PC-3 (cell line): Measurements from ENCODE around the gene PSMC1.

Source experiments
- EZH2 ChIP-seq: fragments of 300-600 bp; sonication (generic); IDR thresholded peaks from one replicate; pipeline ENCODE4 v1.6.1; 2017; ENCODE audit warnings: antibody characterized with exemption, mild to moderate bottlenecking, low read length; ENCODE audit not compliant: unreplicated experiment
- TF ChIP-seq, protein P1 (sequence below): fragments of 300-600 bp; sonication (generic); conservative IDR thresholded peaks from 2 replicates; pipeline ENCODE4 v1.5.1; 2017; ENCODE audit warnings: antibody characterized with exemption, low read depth, mild to moderate bottlenecking, low read length

DNA sequence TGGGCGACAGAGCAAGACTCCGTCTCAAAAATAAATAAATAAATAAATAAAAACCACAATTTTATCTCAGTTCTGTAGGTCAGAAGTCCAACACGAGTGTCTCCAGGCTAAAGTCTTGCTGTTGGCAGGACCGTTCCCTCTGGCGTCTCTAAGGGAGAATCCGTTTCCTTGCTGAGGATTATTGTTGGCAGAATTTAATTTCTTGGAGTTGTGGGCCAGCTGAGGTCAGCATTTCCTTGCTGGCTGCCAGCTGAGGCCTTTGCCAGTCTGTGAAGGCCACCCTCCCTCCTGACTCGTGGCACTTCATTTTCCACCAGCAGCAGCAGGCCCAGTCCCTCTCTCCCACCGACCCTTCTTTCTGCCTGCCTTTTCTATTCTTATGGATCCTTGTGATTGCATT is 17.2 kb downstream of the PSMC1 start:
- TF ChIP-seq, protein P1, sequence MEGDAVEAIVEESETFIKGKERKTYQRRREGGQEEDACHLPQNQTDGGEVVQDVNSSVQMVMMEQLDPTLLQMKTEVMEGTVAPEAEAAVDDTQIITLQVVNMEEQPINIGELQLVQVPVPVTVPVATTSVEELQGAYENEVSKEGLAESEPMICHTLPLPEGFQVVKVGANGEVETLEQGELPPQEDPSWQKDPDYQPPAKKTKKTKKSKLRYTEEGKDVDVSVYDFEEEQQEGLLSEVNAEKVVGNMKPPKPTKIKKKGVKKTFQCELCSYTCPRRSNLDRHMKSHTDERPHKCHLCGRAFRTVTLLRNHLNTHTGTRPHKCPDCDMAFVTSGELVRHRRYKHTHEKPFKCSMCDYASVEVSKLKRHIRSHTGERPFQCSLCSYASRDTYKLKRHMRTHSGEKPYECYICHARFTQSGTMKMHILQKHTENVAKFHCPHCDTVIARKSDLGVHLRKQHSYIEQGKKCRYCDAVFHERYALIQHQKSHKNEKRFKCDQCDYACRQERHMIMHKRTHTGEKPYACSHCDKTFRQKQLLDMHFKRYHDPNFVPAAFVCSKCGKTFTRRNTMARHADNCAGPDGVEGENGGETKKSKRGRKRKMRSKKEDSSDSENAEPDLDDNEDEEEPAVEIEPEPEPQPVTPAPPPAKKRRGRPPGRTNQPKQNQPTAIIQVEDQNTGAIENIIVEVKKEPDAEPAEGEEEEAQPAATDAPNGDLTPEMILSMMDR = no peak
- TF ChIP-seq EZH2 = no peak
